SH-SY5Y (cell line): ENCODE measurements around the gene DAZL.

ENCODE experiments used
- GATA2 ChIP-seq: IDR thresholded peaks from 2 replicates; pipeline ENCODE4 v1.6.1; 2011; ENCODE audit warnings: mild to moderate bottlenecking, low read depth, low read length
- GATA3 ChIP-seq: IDR thresholded peaks from 2 replicates; pipeline ENCODE4 v1.6.1; 2011; ENCODE audit warnings: low read depth, mild to moderate bottlenecking, low read length, moderate library complexity

DAZL gene, protein sequence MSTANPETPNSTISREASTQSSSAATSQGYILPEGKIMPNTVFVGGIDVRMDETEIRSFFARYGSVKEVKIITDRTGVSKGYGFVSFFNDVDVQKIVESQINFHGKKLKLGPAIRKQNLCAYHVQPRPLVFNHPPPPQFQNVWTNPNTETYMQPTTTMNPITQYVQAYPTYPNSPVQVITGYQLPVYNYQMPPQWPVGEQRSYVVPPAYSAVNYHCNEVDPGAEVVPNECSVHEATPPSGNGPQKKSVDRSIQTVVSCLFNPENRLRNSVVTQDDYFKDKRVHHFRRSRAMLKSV

DNA sequence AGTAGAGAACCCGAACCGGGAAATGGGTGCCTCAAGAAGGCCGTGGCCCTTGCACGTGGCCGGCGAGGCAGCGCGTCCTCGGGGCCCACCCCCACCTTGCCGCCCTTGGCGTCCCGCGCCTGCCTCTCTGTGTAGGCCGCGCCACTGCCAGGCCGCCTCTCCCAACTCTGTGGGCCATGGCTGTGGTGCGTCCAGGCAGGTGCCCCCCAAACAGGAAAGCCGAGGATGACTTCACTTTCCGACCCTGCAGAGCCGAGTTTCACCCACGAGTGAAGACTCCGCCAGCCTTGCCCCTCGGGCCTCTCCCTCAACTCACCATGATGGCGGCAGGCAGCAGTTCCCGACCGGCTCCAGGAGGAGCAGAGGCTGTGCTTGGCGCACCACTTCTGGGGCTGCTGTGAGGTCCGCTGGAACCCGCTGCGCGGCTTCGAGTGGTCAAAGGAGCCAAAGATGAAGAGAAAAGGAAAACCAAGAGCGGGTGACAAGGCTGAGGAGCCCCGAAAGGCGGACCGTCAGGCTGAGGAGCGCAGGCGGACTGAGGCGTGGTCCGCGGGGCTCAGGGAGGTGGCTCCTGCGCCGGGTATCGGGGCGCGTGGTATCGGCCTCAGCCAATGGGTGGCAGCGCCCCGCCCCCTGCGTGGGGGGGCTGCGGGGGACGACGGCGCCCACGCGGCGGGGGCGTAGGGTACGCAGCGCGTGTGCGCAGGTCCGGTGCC is at the start of gene DAZL:
TSS of gene DAZL (minus strand) at position 537 of the 716 bp plus-strand sequence. CDS start at position 319, 218 bp downstream.
- no peak for TF ChIP-seq GATA2
- TF ChIP-seq GATA3: no peak

- TF ChIP-seq GATA2 (no peak), GATA3 (no peak)
Observed at GRCh38 chr3:16654976-16655375, 49.8 kb upstream of the DAZL start.

- TF ChIP-seq GATA3 (peak; percentile 69), GATA2 (peak; percentile 87)
Observed at GRCh38 chr3:16653712-16654111, 48.5 kb upstream of the DAZL start.

DNA sequence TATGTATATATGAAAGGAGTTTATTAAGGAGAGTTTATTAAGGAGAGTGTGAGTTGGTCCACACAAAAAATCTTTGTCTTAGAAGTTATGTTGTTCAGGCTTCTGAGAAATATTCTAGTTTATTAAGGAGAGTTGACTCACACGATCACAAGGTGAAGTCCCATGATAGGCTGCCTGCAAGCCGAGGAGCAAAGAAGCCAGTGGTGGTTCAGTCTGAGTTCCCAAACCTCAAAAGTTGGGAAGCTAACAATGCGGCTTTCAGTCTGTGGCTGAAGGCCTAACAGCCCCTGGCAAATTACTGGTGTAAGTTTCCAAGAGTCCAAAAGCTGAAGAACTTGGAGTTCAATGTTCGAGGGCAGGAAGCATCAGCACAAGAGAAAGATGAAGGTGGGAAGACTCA is 42.4 kb upstream of the DAZL start:
- TF ChIP-seq GATA2 (no peak), GATA3 (no peak)

DNA sequence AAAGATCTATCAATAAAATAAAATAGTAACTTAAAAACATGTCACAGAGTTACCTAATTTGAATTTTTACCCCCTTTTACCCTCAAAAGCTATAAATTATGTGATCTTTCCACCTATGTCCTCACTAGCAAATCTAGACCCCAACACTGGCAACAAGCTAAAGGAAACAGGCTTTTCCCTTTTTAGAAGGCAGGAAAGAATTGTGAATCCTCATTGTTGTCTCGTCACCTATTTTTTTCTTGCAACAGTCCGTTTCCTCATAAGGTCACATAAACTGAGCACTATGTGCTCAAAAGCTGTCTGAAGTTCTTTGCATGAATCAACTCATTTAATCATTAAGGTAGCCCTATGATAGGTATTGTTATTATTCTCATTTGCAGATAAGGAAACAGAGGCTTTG is 34.6 kb upstream of the DAZL start:
- TF ChIP-seq GATA2 (no peak), GATA3 (no peak)

DNA sequence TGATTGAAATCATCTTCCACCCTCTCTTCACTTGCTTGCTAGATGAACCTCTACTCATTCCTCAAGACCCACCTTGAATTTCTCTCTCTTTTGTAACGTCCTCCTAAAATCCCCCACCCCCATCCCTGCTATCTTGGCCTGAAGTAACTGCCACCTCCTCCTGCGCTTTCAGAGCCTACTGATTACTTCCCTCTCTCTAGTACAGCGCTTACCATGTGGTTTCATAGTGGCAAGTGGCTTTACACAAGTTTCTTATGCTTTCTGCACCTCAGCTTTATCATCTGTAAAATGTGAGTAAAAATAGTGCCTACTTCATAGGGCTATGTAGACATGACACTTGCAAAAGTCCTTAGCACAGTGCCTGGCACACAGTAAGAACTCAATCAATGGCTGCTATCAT is 28.7 kb upstream of the DAZL start:
- TF ChIP-seq GATA2: no peak
- no peak for TF ChIP-seq GATA3

DNA sequence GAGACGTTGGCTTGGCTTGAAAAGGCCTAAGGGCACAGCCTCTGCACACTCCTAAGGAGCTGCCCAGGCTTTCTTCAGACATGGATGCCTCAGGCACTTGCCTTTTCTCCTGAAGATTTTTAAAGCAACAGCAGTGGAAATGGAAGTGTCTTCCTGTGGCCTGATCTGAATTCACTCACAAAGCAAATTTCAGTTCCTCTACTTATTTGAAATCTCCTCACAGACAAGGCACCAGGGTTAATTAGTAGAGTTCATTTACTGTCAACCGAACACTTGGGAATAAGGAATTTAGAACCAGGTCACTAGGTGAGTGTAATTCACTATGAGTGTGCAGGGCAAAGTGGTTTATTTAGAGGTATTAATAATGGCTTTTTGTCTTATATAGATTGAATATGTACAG is 27.2 kb upstream of the DAZL start:
- TF ChIP-seq GATA2 (no peak), GATA3 (no peak)

GRCh38 chr3:16618721-16619120 is 13.5 kb upstream of the DAZL start:
- TF ChIP-seq GATA3: no peak
- no peak for TF ChIP-seq GATA2

GRCh38 chr3:16616083-16616482 is 10.9 kb upstream of the DAZL start:
- TF ChIP-seq GATA2 (no peak), GATA3 (no peak)

DNA sequence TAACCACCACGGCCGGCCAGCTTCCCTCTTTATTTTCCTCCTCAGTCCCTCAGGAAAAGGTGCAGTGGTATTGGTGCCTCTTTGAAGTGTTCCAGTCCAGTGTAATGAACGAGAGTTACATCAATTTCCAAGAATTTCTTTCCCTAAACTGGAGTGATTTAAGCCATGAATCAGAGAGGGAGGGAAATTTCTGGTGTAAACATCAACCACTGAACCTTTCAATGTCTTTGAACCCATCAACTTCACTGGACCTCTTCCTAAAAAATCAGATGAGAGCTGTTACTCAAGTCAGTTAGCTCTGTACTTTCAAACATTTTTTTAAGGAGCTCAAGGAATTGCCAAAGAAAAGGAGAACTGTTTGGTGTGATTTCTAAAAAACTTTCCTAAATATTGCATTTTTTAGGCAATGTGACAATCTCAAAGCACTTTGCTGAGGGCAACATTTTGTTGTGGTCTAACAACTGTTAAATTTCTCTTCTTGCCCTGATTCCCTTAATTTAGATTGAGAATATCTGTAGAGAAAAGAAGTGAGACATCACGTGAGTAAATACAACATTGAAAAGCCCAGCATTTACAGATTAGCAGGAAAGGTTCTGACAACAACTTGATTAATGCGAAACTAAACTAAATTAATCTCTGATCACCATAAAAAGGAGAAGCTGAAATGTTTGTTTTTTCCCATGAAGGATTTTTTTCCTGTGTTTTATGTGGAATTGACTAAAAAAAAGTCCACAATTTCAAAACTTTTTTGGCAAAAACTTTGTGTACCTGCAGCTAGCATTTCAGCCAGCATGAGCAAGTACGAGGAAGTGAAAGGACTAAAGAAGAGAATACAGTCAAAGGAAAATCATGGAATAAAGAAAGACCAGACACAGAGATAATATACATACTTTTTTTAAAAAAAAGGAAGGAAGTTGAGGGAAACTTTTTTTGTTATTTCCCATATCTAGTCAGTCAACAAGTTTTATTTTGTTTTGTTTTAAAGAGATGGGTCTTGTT is 9.1 kb upstream of the DAZL start:
- TF ChIP-seq GATA2 (no peak), GATA3 (no peak)

GRCh38 chr3:16609927-16610580 is 4.8 kb upstream of the DAZL start:
- TF ChIP-seq GATA3 (no peak), GATA2 (no peak)

- no peak for TF ChIP-seq GATA3
- no peak for TF ChIP-seq GATA2
Observed at GRCh38 chr3:16608816-16609215, 3.6 kb upstream of the DAZL start.

DNA sequence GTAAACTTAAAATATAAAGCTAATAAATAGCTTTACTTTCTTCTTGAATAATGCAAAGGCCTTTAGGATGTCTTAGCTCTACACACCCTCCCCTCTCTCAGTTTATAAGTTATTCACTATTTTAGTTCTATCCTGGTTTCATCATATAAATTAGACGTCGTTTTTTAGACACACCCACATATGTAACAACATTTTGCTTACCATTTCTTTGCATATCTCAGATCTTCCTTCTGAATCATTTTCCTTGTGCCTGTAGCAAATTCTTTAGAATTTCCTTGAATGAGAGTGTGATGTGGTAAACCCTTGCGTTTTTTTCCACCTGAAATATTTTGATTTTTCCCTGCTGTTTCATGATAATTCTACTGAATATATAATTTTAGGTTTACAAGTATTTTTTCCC is 2.5 kb upstream of the DAZL start:
- TF ChIP-seq GATA2 (no peak), GATA3 (no peak)
